A549 treated with Mapracorat at 1 μM for 4 hours (cell line): Measurements from ENCODE around the gene TBC1D9. TPM values are rescaled to one million over a fixed set of nuclear protein-coding genes. Genes with fewer than 3 reads are reported as not detected.

ENCODE experiments used
- total RNA-seq: library from RNA; stranded (reverse); fragments of 200-300 nt; extraction: Qiagen RNA extraction; gene quantifications from 5 replicates; pipeline ENCODE4 v1.2.3, GENCODE V29; 2022

Gene TBC1D9
- 5.5 to 7.1 TPM (median 6.6 TPM) in 5 replicates for total RNA-seq

DNA sequence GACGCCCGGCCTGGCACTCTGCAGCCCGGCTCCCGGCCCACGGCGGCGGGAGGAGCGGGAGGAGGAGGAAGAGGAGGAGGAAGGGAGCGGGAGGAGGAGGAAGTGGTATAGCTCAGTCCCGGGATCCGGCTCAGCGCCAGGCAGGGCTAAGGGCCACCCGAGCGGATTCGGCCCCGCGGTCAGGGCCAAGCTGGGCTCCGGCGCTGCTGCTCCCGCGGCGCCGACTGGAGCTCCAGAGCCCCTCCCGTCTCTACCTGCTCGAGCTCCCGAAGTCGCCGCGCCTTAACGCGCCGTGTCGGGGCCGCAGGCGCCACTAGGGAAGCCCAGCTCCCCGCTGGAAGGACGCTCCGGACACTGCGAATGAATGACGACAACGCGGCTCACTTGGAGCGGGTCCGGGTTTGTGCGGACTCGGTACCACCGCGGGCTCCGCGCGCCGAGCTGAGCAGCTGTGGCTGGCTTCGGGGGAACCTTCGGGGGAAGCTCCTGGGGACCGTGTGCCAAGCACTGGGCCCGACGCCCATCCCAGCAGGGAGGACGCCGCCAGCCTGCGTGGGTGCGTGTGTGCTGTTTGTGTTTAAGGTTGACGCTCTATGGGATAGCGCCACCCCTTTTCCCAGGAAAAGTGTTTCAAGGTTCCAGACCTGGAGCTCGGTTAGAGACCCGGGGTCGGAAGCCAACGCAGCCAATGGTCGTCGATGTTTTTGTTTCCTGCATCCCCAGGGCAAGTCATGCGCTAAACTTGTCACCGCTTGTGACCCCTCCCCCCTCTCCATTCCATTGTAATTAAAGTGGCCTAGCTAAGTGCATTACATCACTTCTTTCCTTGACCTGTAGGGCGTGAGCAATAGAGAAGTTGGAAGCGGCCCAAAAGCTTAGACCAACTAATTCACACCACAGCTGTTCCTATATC lies at the start of gene TBC1D9:
TSS of gene TBC1D9 (minus strand) at position 67 of the 913 bp plus-strand sequence. CDS start 340 bp downstream, outside the sequence.

Other genes starting within 250 kb of the TBC1D9 start
- gene ELMOD2, start 232.2 kb downstream of the TBC1D9 start, total RNA-seq, result 10.1 to 11.3 TPM (median 10.7 TPM) in 5 replicates
- gene UCP1, start 187.4 kb downstream of the TBC1D9 start, total RNA-seq, result not detected in 5 replicates